ENCODE measurements around the gene IFIT3. TPM values are rescaled to one million over a fixed set of nuclear protein-coding genes. Genes with fewer than 3 reads are reported as not detected.

Gene IFIT3
- total RNA-seq, 2 experiments from 2014 or later = 72.6 to 74.5 TPM

GRCh38 chr10:89374713-89375141 is 46.9 kb downstream of the IFIT3 start:
- H3K9me3 Mint-ChIP-seq = no peaks in the 10 kb centered on the region
- POLR2A ChIA-PET = no interaction called here
- H3K4me1 Mint-ChIP-seq = no peaks in the 10 kb centered on the region
- H3K36me3 Mint-ChIP-seq (ENCODE audit: low read depth) = no peaks in the 10 kb centered on the region
- peaks cover 2% of the 10 kb centered on the region for H3K27me3 Mint-ChIP-seq
- H3K4me3 Mint-ChIP-seq = no peak overlapping the region
- no peak for DNase-seq
- H3K27ac Mint-ChIP-seq = no peak overlapping the region
- CTCF ChIA-PET = no interaction called here

- no peak for DNase-seq
- no peaks in the 10 kb centered on the region for H3K36me3 Mint-ChIP-seq (ENCODE audit: low read depth)
- no peaks in the 10 kb centered on the region for H3K9me3 Mint-ChIP-seq
- POLR2A ChIA-PET = no interaction called here
- CTCF ChIA-PET = no interaction called here
- no peak within 1 kb of the TSS for H3K4me3 Mint-ChIP-seq
- H3K27me3 Mint-ChIP-seq = peaks cover 2% of the 10 kb centered on the region
- no peak within 1 kb of the TSS for H3K27ac Mint-ChIP-seq
- peaks cover 2% of the 10 kb centered on the region for H3K4me1 Mint-ChIP-seq
These were observed 50.2 kb downstream of the IFIT3 start, which contains the start of gene IFIT1B for GRCh38 chr10:89377705-89378637. Gene IFIT1B, plus strand, starts transcription at chr10:89378056. Its CDS starts 80 bp downstream, at chr10:89378136.

DNA sequence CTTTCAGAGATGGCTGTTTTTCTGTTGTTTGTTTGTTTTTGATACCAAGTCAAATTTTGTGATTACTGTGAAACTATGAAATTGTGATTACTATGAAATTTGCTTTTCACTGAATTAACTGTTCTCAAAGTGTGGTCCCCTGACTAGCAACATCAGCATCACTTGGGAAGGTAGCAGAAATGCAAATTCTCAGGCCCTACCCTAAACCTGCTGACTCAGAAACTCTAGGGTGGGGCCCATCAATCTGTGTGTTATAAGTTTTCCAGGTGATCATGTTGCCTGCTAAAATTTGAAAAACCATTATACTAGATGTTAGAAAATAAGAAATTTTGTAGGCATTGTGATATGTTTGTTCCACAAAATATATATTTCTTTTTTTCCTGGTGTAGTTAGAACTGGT is 51.3 kb downstream of the IFIT3 start:
- Mint-ChIP-seq H3K9me3 (no peaks in the 10 kb centered on the region), H3K4me1 (peaks cover 2% of the 10 kb centered on the region), H3K4me3 (no peak overlapping the region), H3K27ac (no peak overlapping the region), H3K36me3 (ENCODE audit: low read depth) (no peaks in the 10 kb centered on the region), H3K27me3 (peaks cover 4% of the 10 kb centered on the region)
- POLR2A ChIA-PET = no interaction called here
- DNase-seq = no peak
- CTCF ChIA-PET = no interaction called here

DNA sequence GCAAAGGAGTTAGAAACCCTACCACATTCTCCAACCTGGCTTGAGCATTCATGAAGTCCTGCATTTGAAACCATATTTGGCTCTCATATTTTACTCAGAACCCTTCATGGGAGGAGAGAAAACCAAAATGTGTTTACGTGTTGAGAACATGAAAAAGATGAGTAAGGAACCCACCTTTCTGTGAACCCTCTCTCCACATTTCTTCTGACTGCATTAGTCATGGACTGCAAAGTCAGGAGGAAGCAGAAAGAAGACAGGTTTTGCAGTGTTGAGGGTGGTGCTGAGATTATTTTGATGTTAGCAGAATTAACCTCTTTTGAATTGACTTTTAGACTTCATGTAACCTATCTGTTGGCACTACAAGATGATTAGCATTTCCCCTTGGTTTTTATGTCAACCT is 55.0 kb downstream of the IFIT3 start:
- H3K27ac Mint-ChIP-seq = no peak overlapping the region
- H3K36me3 Mint-ChIP-seq (ENCODE audit: low read depth) = no peaks in the 10 kb centered on the region
- H3K4me3 Mint-ChIP-seq = no peak overlapping the region
- no peak for DNase-seq
- ChIA-PET CTCF (no interaction called here), POLR2A (no interaction called here)
- peaks cover 2% of the 10 kb centered on the region for H3K4me1 Mint-ChIP-seq
- no peaks in the 10 kb centered on the region for H3K9me3 Mint-ChIP-seq
- peaks cover 7% of the 10 kb centered on the region for H3K27me3 Mint-ChIP-seq

GRCh38 chr10:89384474-89385340 is 56.9 kb downstream of the IFIT3 start:
- H3K36me3 Mint-ChIP-seq (ENCODE audit: low read depth) = no peaks in the 10 kb centered on the region
- H3K9me3 Mint-ChIP-seq = no peaks in the 10 kb centered on the region
- H3K4me3 Mint-ChIP-seq = no peak overlapping the region
- H3K27ac Mint-ChIP-seq = no peak overlapping the region
- ChIA-PET CTCF (interaction anchor here (0.9 kb wide), 1 partner anchor 15 kb away, joined by 3 read pairs; no protein-coding TSS in a partner anchor), POLR2A (interaction anchor here (1.6 kb wide), 1 partner anchor 34 kb away, joined by 3 read pairs; no protein-coding TSS in a partner anchor)
- H3K4me1 Mint-ChIP-seq = peaks cover 2% of the 10 kb centered on the region
- peaks cover 7% of the 10 kb centered on the region for H3K27me3 Mint-ChIP-seq
- no peak for DNase-seq

- H3K27me3 Mint-ChIP-seq = peaks cover 5% of the 10 kb centered on the region
- H3K4me1 Mint-ChIP-seq = peaks cover 20% of the 10 kb centered on the region
- H3K27ac Mint-ChIP-seq = no peak overlapping the region
- H3K36me3 Mint-ChIP-seq (ENCODE audit: low read depth) = peaks cover 11% of the 10 kb centered on the region
- H3K4me3 Mint-ChIP-seq = no peak overlapping the region
- H3K9me3 Mint-ChIP-seq = no peaks in the 10 kb centered on the region
- CTCF ChIA-PET = interaction anchor here (0.7 to 1.6 kb wide), 4 partner anchors 30 to 171 kb away, joined by 3 to 4 read pairs (median 3); partner anchors contain the start of gene LIPA
- POLR2A ChIA-PET = interaction anchor here (0.7 kb wide), 1 partner anchor 25 kb away, joined by 3 read pairs; no protein-coding TSS in a partner anchor
- DNase-seq = no peak
These were observed 61.0 kb downstream of the IFIT3 start for GRCh38 chr10:89388806-89389205.

GRCh38 chr10:89389254-89389653 is 61.5 kb downstream of the IFIT3 start:
- H3K4me3 Mint-ChIP-seq = no peak overlapping the region
- no peak overlapping the region for H3K27ac Mint-ChIP-seq
- DNase-seq = no peak
- CTCF ChIA-PET = interaction anchor here (0.9 to 1.6 kb wide), 2 partner anchors 137 to 172 kb away, joined by 3 to 4 read pairs; partner anchors contain the start of gene LIPA
- peaks cover 14% of the 10 kb centered on the region for H3K36me3 Mint-ChIP-seq (ENCODE audit: low read depth)
- H3K27me3 Mint-ChIP-seq = peaks cover 5% of the 10 kb centered on the region
- POLR2A ChIA-PET = no interaction called here
- H3K4me1 Mint-ChIP-seq = peaks cover 24% of the 10 kb centered on the region
- no peaks in the 10 kb centered on the region for H3K9me3 Mint-ChIP-seq

Other genes starting within 250 kb of the IFIT3 start
- gene CH25H, start 120.7 kb upstream of the IFIT3 start, total RNA-seq = not detected
- gene LIPA, start 76.2 kb upstream of the IFIT3 start, total RNA-seq = 10 to 100 TPM; 40.3 to 42.4 TPM
- 10 to 100 TPM; 14.6 to 14.8 TPM for gene IFIT2, start 26.0 kb upstream of the IFIT3 start, total RNA-seq
- under 1 TPM in 1 of 2 experiments, not detected in 1; 0.15 TPM for gene IFIT1B, start 50.1 kb downstream of the IFIT3 start, total RNA-seq
- 10 to 100 TPM; 69.8 to 71.6 TPM for gene IFIT1, start 64.6 kb downstream of the IFIT3 start, total RNA-seq
- gene IFIT5, start 86.6 kb downstream of the IFIT3 start, total RNA-seq = 10 to 100 TPM; 44.0 to 45.1 TPM
- gene SLC16A12, start 207.6 kb downstream of the IFIT3 start, total RNA-seq = not detected

All from activated CD4-positive, alpha-beta memory T cell treated with anti-CD3 and anti-CD28 coated beads, Interleukin-2, amount 10 ng/mL, durations not matched to agents 7 days and 5 days (primary cell).